ENCODE results near the gene PIK3C2A. TPM values are rescaled to one million over a fixed set of nuclear protein-coding genes. Genes with fewer than 3 reads are reported as not detected.

The PIK3C2A gene
- total RNA-seq, 1 experiment from 2014 or later, result 44.2 TPM

- no peak for DNase-seq
- H3K9me2 ChIP-seq (replicated peaks; ENCODE audit: insufficient read depth, low read length), result no peaks in the 10 kb centered on the region
- no peak overlapping the region for H3K4me3 ChIP-seq (ENCODE audit: low read length)
- H3K4me1 ChIP-seq (ENCODE audit: low read length), result peaks cover 29% of the 10 kb centered on the region
- H3K27me3 ChIP-seq (ENCODE audit: low read length), result no peaks in the 10 kb centered on the region
- H2AFZ ChIP-seq (ENCODE audit: low read length), result no peak overlapping the region
- H3K9ac ChIP-seq (ENCODE audit: low read length), result no peak overlapping the region
- H3K27ac ChIP-seq (ENCODE audit: low read length), result no peak overlapping the region
- no peaks in the 10 kb centered on the region for H3K9me3 ChIP-seq (ENCODE audit: low read length)
- H4K20me1 ChIP-seq (ENCODE audit: insufficient read depth, low read depth, low read length), result no peaks in the 10 kb centered on the region
- H3K36me3 ChIP-seq (ENCODE audit: insufficient read depth, low read length), result peaks cover 8% of the 10 kb centered on the region; the same call in 1 of the 2 replicates
- H3K79me2 ChIP-seq (ENCODE audit: low read length), result peaks cover 98% of the 10 kb centered on the region
- H3K4me2 ChIP-seq (ENCODE audit: low read depth, low read length, poor library complexity, severe bottlenecking), result no peak overlapping the region
Measured at GRCh38 chr11:17162376-17162775, 45.4 kb downstream of the PIK3C2A start.

GRCh38 chr11:17161515-17161914, 46.3 kb downstream of the PIK3C2A start:
- no peak overlapping the region for H3K4me2 ChIP-seq (ENCODE audit: low read depth, low read length, poor library complexity, severe bottlenecking)
- no peak overlapping the region for H3K4me3 ChIP-seq (ENCODE audit: low read length)
- no peak overlapping the region for H2AFZ ChIP-seq (ENCODE audit: low read length)
- no peaks in the 10 kb centered on the region for H3K9me3 ChIP-seq (ENCODE audit: low read length)
- H3K27me3 ChIP-seq (ENCODE audit: low read length), result no peaks in the 10 kb centered on the region
- no peak overlapping the region for H3K9ac ChIP-seq (ENCODE audit: low read length)
- H3K9me2 ChIP-seq (replicated peaks; ENCODE audit: insufficient read depth, low read length), result no peaks in the 10 kb centered on the region
- H4K20me1 ChIP-seq (ENCODE audit: insufficient read depth, low read depth, low read length), result no peaks in the 10 kb centered on the region
- peaks cover 29% of the 10 kb centered on the region for H3K4me1 ChIP-seq (ENCODE audit: low read length)
- no peak for DNase-seq
- H3K36me3 ChIP-seq (ENCODE audit: insufficient read depth, low read length), result peaks cover 6% of the 10 kb centered on the region; the same call in 1 of the 2 replicates
- no peak overlapping the region for H3K27ac ChIP-seq (ENCODE audit: low read length)
- peaks cover 97% of the 10 kb centered on the region for H3K79me2 ChIP-seq (ENCODE audit: low read length)

GRCh38 chr11:17159441-17159840, 48.3 kb downstream of the PIK3C2A start:
- H3K36me3 ChIP-seq (ENCODE audit: insufficient read depth, low read length), result peaks cover 12% of the 10 kb centered on the region; the same call in 1 of the 2 replicates
- peaks cover 96% of the 10 kb centered on the region for H3K79me2 ChIP-seq (ENCODE audit: low read length)

More at GRCh38 chr11:17159441-17159840, 48.3 kb downstream of the PIK3C2A start:
- Histone ChIP-seq H3K27me3 (ENCODE audit: low read length) (no peaks in the 10 kb centered on the region), H3K4me2 (ENCODE audit: low read depth, low read length, poor library complexity, severe bottlenecking) (no peak overlapping the region), H4K20me1 (ENCODE audit: insufficient read depth, low read depth, low read length) (no peaks in the 10 kb centered on the region), H3K9me3 (ENCODE audit: low read length) (no peaks in the 10 kb centered on the region), H3K27ac (ENCODE audit: low read length) (no peak overlapping the region), H2AFZ (ENCODE audit: low read length) (no peak overlapping the region), H3K9me2 (replicated peaks; ENCODE audit: insufficient read depth, low read length) (no peaks in the 10 kb centered on the region; the same call in 1 of the 2 replicates), H3K9ac (ENCODE audit: low read length) (no peak overlapping the region), H3K4me1 (ENCODE audit: low read length) (peaks cover 27% of the 10 kb centered on the region), H3K4me3 (ENCODE audit: low read length) (no peak overlapping the region)
- DNase-seq, result no peak

Other genes with a start within 250 kb of the PIK3C2A start
- gene PLEKHA7, start 193.6 kb downstream of the PIK3C2A start, total RNA-seq (2014; rRNA removed; shearing (Covaris generic); ENCODE audit: low replicate concordance), result 4.4 and 8.8 TPM in 2 replicates
- 1,890 and 2,739 TPM in 2 replicates for gene RPS13, start 130.3 kb downstream of the PIK3C2A start, total RNA-seq (2014; rRNA removed; shearing (Covaris generic); ENCODE audit: low replicate concordance)
- 64.3 and 87.9 TPM in 2 replicates for gene NUCB2, start 68.8 kb upstream of the PIK3C2A start, total RNA-seq (2014; rRNA removed; shearing (Covaris generic); ENCODE audit: low replicate concordance)
- 26.4 and 38.6 TPM in 2 replicates for gene NCR3LG1, start 143.8 kb upstream of the PIK3C2A start, total RNA-seq (2014; rRNA removed; shearing (Covaris generic); ENCODE audit: low replicate concordance)
- 0.26 and 0.58 TPM in 2 replicates for gene KCNJ11, start 180.7 kb upstream of the PIK3C2A start, total RNA-seq (2014; rRNA removed; shearing (Covaris generic); ENCODE audit: low replicate concordance)